Measurements from ENCODE around the gene SRD5A1. TPM values are rescaled to one million over a fixed set of nuclear protein-coding genes. Genes with fewer than 3 reads are reported as not detected.

Gene SRD5A1
- total RNA-seq, 1 donor from 2014 or later, result 16.2 TPM

DNA sequence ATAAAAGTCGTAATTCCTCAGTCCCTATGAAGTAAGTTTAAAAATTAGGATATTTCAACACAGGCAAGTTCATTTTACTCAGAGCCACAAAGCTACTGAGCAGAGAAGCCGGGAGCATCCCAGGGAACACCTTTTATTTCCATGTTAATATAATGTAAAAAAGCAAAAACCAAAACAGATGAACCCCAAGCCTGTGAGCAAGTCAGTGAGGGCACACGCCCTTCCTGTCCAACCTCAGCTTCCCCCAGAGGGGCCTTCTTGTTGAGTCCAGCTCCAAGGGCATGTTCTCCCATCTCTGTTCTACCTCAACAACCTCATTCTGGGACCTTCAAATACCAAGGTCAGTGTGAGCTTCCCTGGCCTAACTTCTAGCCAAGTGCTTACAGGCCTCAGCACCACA, 25.2 kb upstream of the SRD5A1 start:
- Histone ChIP-seq H3K9ac (no peak overlapping the region), H3K36me3 (peaks cover 9% of the 10 kb centered on the region), H3K79me2 (ENCODE audit: low read depth) (peaks cover 3% of the 10 kb centered on the region), H3K4me3 (no peak overlapping the region), H4K20me1 (ENCODE audit: low read depth) (peaks cover 3% of the 10 kb centered on the region), H2AFZ (replicated peaks) (no peak overlapping the region), H3K27me3 (no peaks in the 10 kb centered on the region), H3K4me1 (no peaks in the 10 kb centered on the region), H3K9me3 (ENCODE audit: low read depth) (no peaks in the 10 kb centered on the region), H3K27ac (no peak overlapping the region), H3F3A (ENCODE audit: low read depth) (no peaks in the 10 kb centered on the region), H3K4me2 (no peak overlapping the region)
- no peak for DNase-seq (ENCODE audit: low spot score)
- Mint-ChIP-seq H3K4me1 (no peaks in the 10 kb centered on the region), H3K27me3 (ENCODE audit: insufficient read depth, low read depth) (peaks cover 2% of the 10 kb centered on the region), H3K9me3 (no peaks in the 10 kb centered on the region), H3K36me3 (peaks cover 33% of the 10 kb centered on the region), H3K27ac (no peak overlapping the region), H3K4me3 (no peak overlapping the region)
- TF ChIP-seq, protein P1, sequence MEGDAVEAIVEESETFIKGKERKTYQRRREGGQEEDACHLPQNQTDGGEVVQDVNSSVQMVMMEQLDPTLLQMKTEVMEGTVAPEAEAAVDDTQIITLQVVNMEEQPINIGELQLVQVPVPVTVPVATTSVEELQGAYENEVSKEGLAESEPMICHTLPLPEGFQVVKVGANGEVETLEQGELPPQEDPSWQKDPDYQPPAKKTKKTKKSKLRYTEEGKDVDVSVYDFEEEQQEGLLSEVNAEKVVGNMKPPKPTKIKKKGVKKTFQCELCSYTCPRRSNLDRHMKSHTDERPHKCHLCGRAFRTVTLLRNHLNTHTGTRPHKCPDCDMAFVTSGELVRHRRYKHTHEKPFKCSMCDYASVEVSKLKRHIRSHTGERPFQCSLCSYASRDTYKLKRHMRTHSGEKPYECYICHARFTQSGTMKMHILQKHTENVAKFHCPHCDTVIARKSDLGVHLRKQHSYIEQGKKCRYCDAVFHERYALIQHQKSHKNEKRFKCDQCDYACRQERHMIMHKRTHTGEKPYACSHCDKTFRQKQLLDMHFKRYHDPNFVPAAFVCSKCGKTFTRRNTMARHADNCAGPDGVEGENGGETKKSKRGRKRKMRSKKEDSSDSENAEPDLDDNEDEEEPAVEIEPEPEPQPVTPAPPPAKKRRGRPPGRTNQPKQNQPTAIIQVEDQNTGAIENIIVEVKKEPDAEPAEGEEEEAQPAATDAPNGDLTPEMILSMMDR (IDR thresholded peaks at IDR 0.05), result no peak
- TF ChIP-seq EZH2 (IDR thresholded peaks at IDR 0.05) (no peak), EZH2phosphoT487 (IDR thresholded peaks at IDR 0.05) (no peak)

DNA sequence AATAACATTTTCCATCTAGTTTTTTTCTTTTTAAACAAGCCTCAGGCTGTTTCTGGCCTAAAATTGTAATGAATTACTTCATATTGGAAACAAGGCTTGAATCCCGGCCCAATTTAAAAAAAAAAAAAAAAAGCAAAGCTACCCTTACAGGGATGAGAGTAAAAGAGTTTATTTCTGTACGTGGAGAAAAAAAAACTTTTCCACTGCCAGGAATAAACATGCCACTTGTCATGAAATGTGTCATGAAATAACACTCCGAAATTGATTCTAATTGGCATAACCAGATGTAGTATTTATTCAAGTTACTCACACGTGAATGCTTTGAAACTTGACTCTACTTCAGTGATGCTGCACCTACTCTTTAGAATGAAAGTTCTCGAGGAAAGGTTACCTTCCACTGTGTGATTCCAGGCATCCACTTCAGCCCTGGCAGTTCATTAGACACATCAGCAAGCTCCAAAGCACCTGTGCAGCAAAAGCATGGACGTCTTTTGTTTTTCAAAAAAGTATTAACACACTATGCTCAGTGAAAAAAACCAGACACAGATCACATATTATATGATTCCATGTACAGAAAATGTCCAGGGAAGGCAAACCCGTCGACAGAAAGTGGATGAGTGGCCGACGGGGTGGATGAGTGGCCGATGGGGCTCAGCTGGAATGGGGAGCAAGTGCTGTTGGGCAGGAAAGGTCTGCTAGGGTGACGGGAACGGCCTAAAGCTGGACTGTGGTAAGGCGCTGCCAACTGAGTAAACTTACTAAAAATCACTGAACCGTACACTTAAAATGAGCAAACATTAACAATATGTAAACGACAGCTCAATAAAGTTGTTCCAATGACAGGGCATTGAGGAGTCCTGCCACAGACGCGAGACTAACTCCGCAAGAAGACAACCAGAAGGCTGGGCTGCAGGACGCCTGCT, 21.6 kb upstream of the SRD5A1 start:
- Mint-ChIP-seq H3K36me3 (peaks cover 35% of the 10 kb centered on the region), H3K27me3 (ENCODE audit: insufficient read depth, low read depth) (no peaks in the 10 kb centered on the region), H3K4me3 (no peak overlapping the region), H3K9me3 (no peaks in the 10 kb centered on the region), H3K4me1 (no peaks in the 10 kb centered on the region), H3K27ac (no peak overlapping the region)
- DNase-seq (ENCODE audit: low spot score), result no peak
- no peak overlapping the region for H3K9ac ChIP-seq
- TF ChIP-seq, protein P1 (IDR thresholded peaks at IDR 0.05), result no peak
- TF ChIP-seq EZH2 (IDR thresholded peaks at IDR 0.05) (no peak), EZH2phosphoT487 (IDR thresholded peaks at IDR 0.05) (no peak)
- H3K4me1 ChIP-seq, result no peaks in the 10 kb centered on the region
- H3K36me3 ChIP-seq, result peaks cover 12% of the 10 kb centered on the region
- H3K27me3 ChIP-seq, result no peaks in the 10 kb centered on the region
- peaks cover 18% of the 10 kb centered on the region for H4K20me1 ChIP-seq (ENCODE audit: low read depth)
- H3K4me3 ChIP-seq, result no peak overlapping the region
- no peak overlapping the region for H2AFZ ChIP-seq (replicated peaks)
- no peak overlapping the region for H3K27ac ChIP-seq
- no peaks in the 10 kb centered on the region for H3F3A ChIP-seq (ENCODE audit: low read depth)
- peaks cover 33% of the 10 kb centered on the region for H3K79me2 ChIP-seq (ENCODE audit: low read depth)
- no peak overlapping the region for H3K4me2 ChIP-seq
- no peaks in the 10 kb centered on the region for H3K9me3 ChIP-seq (ENCODE audit: low read depth)

DNA sequence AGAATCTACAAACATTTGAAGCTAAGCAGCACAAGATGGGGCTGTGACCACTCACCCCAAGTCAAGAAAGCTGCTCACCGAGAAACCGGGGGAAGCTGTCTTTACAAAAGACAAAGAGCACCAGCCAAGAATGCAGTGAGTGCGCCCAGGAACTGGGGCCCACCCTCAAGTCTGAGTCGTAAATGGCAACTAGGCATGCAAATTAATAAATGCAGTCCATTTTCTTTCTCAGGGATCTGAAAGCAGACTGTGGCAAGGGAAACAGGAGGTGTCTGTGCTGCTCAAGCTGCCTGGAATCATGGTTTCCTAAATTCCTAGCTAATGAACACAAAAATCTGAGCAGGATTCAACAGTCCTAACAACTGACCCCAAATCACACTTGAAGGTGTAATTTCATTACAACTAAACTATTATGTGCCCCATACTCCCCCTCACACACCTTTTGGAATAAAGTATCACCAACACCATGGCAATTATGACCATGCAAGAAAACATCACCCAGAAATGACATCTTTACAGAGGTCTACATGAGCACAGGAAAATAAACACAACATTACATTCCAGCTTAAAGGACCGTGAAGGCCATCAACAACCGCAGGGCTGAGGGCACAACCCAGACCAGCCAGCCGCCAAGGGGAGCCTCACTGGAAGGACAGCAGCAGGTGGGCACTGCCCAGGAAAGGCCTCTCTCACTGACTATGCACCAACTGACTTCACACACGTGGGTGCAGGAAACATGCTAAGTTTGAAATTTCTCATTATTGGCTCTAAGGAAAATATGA, 18.0 kb upstream of the SRD5A1 start:
- no peaks in the 10 kb centered on the region for H3K9me3 ChIP-seq (ENCODE audit: low read depth)
- peaks cover 43% of the 10 kb centered on the region for H3K79me2 ChIP-seq (ENCODE audit: low read depth)
- H3F3A ChIP-seq (ENCODE audit: low read depth), result no peaks in the 10 kb centered on the region
- TF ChIP-seq, protein P1 (IDR thresholded peaks at IDR 0.05), result no peak
- TF ChIP-seq EZH2 (IDR thresholded peaks at IDR 0.05), result no peak
- TF ChIP-seq EZH2phosphoT487 (IDR thresholded peaks at IDR 0.05), result no peak
- Mint-ChIP-seq H3K4me3 (no peak overlapping the region), H3K36me3 (peaks cover 31% of the 10 kb centered on the region), H3K4me1 (no peaks in the 10 kb centered on the region), H3K9me3 (no peaks in the 10 kb centered on the region), H3K27me3 (ENCODE audit: insufficient read depth, low read depth) (no peaks in the 10 kb centered on the region), H3K27ac (no peak overlapping the region)
- no peak for DNase-seq (ENCODE audit: low spot score)
- no peaks in the 10 kb centered on the region for H3K27me3 ChIP-seq
- no peak overlapping the region for H3K4me2 ChIP-seq
- H2AFZ ChIP-seq (replicated peaks), result no peak overlapping the region
- no peak overlapping the region for H3K9ac ChIP-seq
- peaks cover 17% of the 10 kb centered on the region for H3K36me3 ChIP-seq
- H3K27ac ChIP-seq, result no peak overlapping the region
- H3K4me3 ChIP-seq, result no peak overlapping the region
- H3K4me1 ChIP-seq, result no peaks in the 10 kb centered on the region
- H4K20me1 ChIP-seq (ENCODE audit: low read depth), result peaks cover 15% of the 10 kb centered on the region

Measured in neural progenitor cell (in vitro differentiated cells).